ENCODE results near the gene ITGA1.

- TF ChIP-seq, protein P1, sequence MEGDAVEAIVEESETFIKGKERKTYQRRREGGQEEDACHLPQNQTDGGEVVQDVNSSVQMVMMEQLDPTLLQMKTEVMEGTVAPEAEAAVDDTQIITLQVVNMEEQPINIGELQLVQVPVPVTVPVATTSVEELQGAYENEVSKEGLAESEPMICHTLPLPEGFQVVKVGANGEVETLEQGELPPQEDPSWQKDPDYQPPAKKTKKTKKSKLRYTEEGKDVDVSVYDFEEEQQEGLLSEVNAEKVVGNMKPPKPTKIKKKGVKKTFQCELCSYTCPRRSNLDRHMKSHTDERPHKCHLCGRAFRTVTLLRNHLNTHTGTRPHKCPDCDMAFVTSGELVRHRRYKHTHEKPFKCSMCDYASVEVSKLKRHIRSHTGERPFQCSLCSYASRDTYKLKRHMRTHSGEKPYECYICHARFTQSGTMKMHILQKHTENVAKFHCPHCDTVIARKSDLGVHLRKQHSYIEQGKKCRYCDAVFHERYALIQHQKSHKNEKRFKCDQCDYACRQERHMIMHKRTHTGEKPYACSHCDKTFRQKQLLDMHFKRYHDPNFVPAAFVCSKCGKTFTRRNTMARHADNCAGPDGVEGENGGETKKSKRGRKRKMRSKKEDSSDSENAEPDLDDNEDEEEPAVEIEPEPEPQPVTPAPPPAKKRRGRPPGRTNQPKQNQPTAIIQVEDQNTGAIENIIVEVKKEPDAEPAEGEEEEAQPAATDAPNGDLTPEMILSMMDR (IDR thresholded peaks at IDR 0.05) = no peak
- TF ChIP-seq POLR2A (IDR thresholded peaks at IDR 0.05) = no peak
Measured at GRCh38 chr5:52864371-52864770, 76.7 kb downstream of the ITGA1 start.
